CD4-positive, alpha-beta T cell (primary cell): Measurements from ENCODE around the gene HM13. TPM values are rescaled to one million over a fixed set of nuclear protein-coding genes. Genes with fewer than 3 reads are reported as not detected.
"Not testable (repeated sequence)": the region's sequence is repeated elsewhere in the genome, so short reads cannot be mapped to it uniquely, and the experiment has no call there.

ENCODE experiments used
- ATAC-seq: fragments of 200-7000 bp; cut with Tn5 transposase; one replicate; pipeline ENCODE4 v1.10.0; 2022; ENCODE audit warnings: mild to moderate bottlenecking; ENCODE audit not compliant: poor library complexity
- CTCF ChIA-PET: fragments of 350-600 bp; sonication (Branson Sonifier 250); formaldehyde crosslinking; loops from one replicate; lab custom pipeline; 2021; ENCODE audit warnings: antibody characterized with exemption, inconsistent platforms; lab: Charles Lee
- POLR2A ChIA-PET: fragments of 350-600 bp; sonication (Branson Sonifier 250); formaldehyde crosslinking; loops from one replicate; lab custom pipeline; 2021; ENCODE audit warnings: antibody characterized with exemption, inconsistent platforms; lab: Charles Lee
- DNase-seq, 14 experiments: peaks; one replicate each; pipeline ENCODE4 v3.0.0-alpha.2; 2013 to 2020; ENCODE audit warnings: mixed read lengths in 2 of 14
- H3K27ac ChIP-seq, 2 donors: one replicate each; pipeline versions ENCODE4 v1.5.1 to v1.7.0; 2013; ENCODE audit warnings: low read length in 2 of 2, low read depth in 1 of 2, mild to moderate bottlenecking in 1 of 2
- H3K27me3 ChIP-seq, 2 experiments: 1 replicate in 1 of 2; 2 replicates in 1 of 2; pipeline versions ENCODE4 v1.6.1 to v1.7.0; 2013; ENCODE audit warnings: low read length in 2 of 2, control low read depth in 1 of 2, mild to moderate bottlenecking in 1 of 2, moderate library complexity in 1 of 2; ENCODE audit not compliant: insufficient read depth in 2 of 2, control insufficient read depth in 1 of 2
- H3K36me3 ChIP-seq: one replicate; pipeline ENCODE4 v1.6.1; 2013; ENCODE audit warnings: low read length, control low read depth; ENCODE audit not compliant: insufficient read depth
- H3K4me1 ChIP-seq: one replicate; pipeline ENCODE4 v1.6.1; 2013; ENCODE audit warnings: low read length, control low read depth; ENCODE audit not compliant: insufficient read depth
- H3K4me3 ChIP-seq: one replicate; pipeline ENCODE4 v1.5.1; 2013; ENCODE audit warnings: mild to moderate bottlenecking, low read length, moderate library complexity
- H3K9me3 ChIP-seq, 2 experiments: 1 replicate in 1 of 2; 2 replicates in 1 of 2; pipeline versions ENCODE4 v1.6.1 to v1.7.0; 2013; ENCODE audit warnings: low read length in 2 of 2, mild to moderate bottlenecking in 2 of 2, control low read depth in 1 of 2, moderate library complexity in 1 of 2; ENCODE audit not compliant: control insufficient read depth in 1 of 2, insufficient read depth in 1 of 2
- H3K27ac Mint-ChIP-seq: one replicate; pipeline ENCODE4 v1.8.0; 2020; ENCODE audit warnings: mixed read lengths
- H3K27me3 Mint-ChIP-seq: one replicate; pipeline ENCODE4 v1.8.0; 2021; ENCODE audit warnings: mixed read lengths
- H3K36me3 Mint-ChIP-seq: one replicate; pipeline ENCODE4 v1.8.0; 2021; ENCODE audit warnings: low read depth, mixed read lengths
- H3K4me1 Mint-ChIP-seq: one replicate; pipeline ENCODE4 v1.8.0; 2021; ENCODE audit warnings: low read depth, mixed read lengths
- H3K4me3 Mint-ChIP-seq: one replicate; pipeline ENCODE4 v1.8.0; 2020; ENCODE audit warnings: mild to moderate bottlenecking, mixed read lengths
- H3K9me3 Mint-ChIP-seq: one replicate; pipeline ENCODE4 v1.8.0; 2020; ENCODE audit warnings: mixed read lengths
- intact Hi-C, 2 experiments: fragments of 100-400 bp; cut with DNase I in 1 of 2; cut with micrococcal nuclease in 1 of 2; formaldehyde crosslinking; loops; one replicate each; pipeline versions ENCODE4 v1.15.1 to v1.9.0; 2023 to 2025; cut with DNase I, micrococcal nuclease
- total RNA-seq, 174 experiments: library from RNA in 2 of 174; stranded (reverse) in 2 of 174; gene quantifications; one replicate each; pipeline ENCODE4 v1.2.3 and lab custom pipeline; 2021 to 2026
- TF ChIP-seq, protein P1 (sequence below): fragments of 200-600 bp; IDR thresholded peaks from one replicate; pipeline ENCODE4 v1.8.0; 2022; ENCODE audit warnings: antibody characterized with exemption, mild to moderate bottlenecking

HM13 gene
- total RNA-seq, 2 experiments from 2014 or later = 97.8 to 113 TPM

DNA sequence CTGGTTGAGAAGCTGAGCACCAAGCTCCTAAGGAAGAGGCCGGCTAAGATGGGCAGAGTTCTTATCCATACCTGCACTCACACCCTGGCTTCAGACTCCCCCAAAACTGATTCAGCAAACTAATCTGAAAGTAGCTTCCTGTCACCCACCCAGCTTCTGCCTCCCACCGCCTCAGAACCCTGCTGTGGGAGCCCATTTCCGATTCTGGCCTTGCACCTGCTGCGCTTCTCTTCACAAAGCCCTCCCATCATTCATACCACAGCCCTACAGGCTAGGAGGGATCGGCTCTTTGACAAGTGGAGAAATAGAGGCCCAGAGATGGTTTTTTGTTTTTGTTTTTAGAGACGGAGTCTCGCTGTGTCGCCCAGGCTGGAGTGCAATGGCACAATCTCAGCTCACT is 28.7 kb downstream of the HM13 start:
- ATAC-seq (no peak), DNase-seq (no peak)
- intact Hi-C loops = no loop called here
- ChIA-PET CTCF (interaction anchor here (1.6 to 2.4 kb wide), 2 partner anchors 11 to 70 kb away, joined by 5 to 8 read pairs; no protein-coding TSS in a partner anchor), POLR2A (no interaction called here)
- Histone ChIP-seq H3K9me3 (no peaks in the 10 kb centered on the region), H3K27me3 (no peaks in the 10 kb centered on the region), H3K4me1 (peaks cover 16% of the 10 kb centered on the region), H3K27ac (no peak overlapping the region), H3K4me3 (no peak overlapping the region), H3K36me3 (peaks cover 59% of the 10 kb centered on the region)
- H3K36me3 Mint-ChIP-seq = peaks cover 85% of the 10 kb centered on the region
- H3K4me1 Mint-ChIP-seq = peaks cover 21% of the 10 kb centered on the region
- TF ChIP-seq, protein P1, sequence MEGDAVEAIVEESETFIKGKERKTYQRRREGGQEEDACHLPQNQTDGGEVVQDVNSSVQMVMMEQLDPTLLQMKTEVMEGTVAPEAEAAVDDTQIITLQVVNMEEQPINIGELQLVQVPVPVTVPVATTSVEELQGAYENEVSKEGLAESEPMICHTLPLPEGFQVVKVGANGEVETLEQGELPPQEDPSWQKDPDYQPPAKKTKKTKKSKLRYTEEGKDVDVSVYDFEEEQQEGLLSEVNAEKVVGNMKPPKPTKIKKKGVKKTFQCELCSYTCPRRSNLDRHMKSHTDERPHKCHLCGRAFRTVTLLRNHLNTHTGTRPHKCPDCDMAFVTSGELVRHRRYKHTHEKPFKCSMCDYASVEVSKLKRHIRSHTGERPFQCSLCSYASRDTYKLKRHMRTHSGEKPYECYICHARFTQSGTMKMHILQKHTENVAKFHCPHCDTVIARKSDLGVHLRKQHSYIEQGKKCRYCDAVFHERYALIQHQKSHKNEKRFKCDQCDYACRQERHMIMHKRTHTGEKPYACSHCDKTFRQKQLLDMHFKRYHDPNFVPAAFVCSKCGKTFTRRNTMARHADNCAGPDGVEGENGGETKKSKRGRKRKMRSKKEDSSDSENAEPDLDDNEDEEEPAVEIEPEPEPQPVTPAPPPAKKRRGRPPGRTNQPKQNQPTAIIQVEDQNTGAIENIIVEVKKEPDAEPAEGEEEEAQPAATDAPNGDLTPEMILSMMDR = no peak
- no peaks in the 10 kb centered on the region for H3K27me3 Mint-ChIP-seq
- H3K27ac Mint-ChIP-seq = peak overlapping the region; percentile 63
- no peaks in the 10 kb centered on the region for H3K9me3 Mint-ChIP-seq
- H3K4me3 Mint-ChIP-seq = no peak overlapping the region

DNA sequence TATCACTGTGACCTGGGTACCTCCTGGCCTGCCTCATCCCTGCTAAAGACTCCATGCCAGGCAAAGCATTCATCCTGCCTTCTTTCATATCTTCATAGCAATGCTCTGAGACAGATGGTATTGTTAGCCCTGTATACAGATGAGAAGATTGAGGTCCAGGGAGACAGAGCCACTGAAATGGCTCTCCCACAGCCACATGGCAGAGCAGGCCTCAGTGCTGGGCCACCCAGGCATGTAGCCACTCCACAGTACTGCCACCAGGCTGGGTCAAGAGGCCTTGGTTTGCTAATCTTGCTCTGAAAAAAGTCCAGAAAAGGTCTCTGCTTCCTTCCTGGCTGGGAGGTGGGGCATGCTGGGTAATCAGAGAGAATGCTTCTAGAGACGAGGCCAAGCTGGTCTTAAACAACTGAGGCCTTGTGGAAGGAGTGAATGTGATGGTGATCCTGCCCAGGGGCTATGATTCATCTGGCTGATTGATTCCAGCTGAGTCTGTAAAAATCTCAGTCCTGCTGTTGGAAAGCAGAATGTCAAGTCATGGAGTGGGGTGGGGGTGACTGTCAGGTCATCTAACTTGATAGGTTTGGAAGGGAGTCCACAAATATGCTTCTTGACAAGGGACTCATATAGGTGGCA is 29.8 kb downstream of the HM13 start:
- Histone ChIP-seq H3K27ac (no peak overlapping the region), H3K9me3 (no peaks in the 10 kb centered on the region), H3K4me3 (no peak overlapping the region), H3K27me3 (no peaks in the 10 kb centered on the region), H3K36me3 (peaks cover 56% of the 10 kb centered on the region), H3K4me1 (peaks cover 27% of the 10 kb centered on the region)
- DNase-seq (no peak), ATAC-seq (no peak)
- peak overlapping the region; percentile 55 for H3K27ac Mint-ChIP-seq
- ChIA-PET POLR2A (no interaction called here), CTCF (interaction anchor here (0.9 kb wide), 1 partner anchor 69 kb away, joined by 3 read pairs; no protein-coding TSS in a partner anchor)
- intact Hi-C loops = no loop called here
- no peaks in the 10 kb centered on the region for H3K27me3 Mint-ChIP-seq
- TF ChIP-seq, protein P1 = no peak
- peaks cover 85% of the 10 kb centered on the region for H3K36me3 Mint-ChIP-seq
- H3K4me1 Mint-ChIP-seq = peaks cover 28% of the 10 kb centered on the region
- no peak overlapping the region for H3K4me3 Mint-ChIP-seq
- no peaks in the 10 kb centered on the region for H3K9me3 Mint-ChIP-seq

DNA sequence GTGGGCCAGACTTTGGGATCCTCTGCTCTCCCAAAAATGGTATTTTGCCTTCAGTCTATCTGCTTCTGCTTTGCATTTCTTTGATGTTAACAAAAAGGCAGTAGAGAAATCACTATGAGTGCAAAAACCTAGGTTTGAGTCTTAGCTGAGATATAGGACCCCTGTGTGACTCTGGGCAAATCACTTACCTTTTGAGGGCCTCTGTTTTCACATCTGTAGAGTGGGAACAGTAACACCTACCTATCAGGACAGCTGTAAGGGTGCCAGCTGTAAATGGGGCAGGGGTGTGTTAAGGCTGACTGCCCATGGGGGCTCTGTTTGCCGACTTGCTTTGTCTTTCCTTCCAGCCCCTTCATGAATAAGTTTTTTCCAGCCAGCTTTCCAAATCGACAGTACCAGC is 30.4 kb downstream of the HM13 start:
- no peak for ATAC-seq
- Mint-ChIP-seq H3K36me3 (peaks cover 85% of the 10 kb centered on the region), H3K4me1 (peaks cover 26% of the 10 kb centered on the region), H3K4me3 (no peak overlapping the region), H3K9me3 (no peaks in the 10 kb centered on the region), H3K27ac (peak overlapping the region; percentile 55), H3K27me3 (no peaks in the 10 kb centered on the region)
- ChIA-PET POLR2A (no interaction called here), CTCF (interaction anchor here (0.9 kb wide), 1 partner anchor 68 kb away, joined by 3 read pairs; no protein-coding TSS in a partner anchor)
- no peaks in the 10 kb centered on the region for H3K9me3 ChIP-seq
- H3K4me3 ChIP-seq = no peak overlapping the region
- no peak for DNase-seq
- no peak overlapping the region for H3K27ac ChIP-seq
- H3K4me1 ChIP-seq = peaks cover 28% of the 10 kb centered on the region
- TF ChIP-seq, protein P1 = no peak
- intact Hi-C loops = no loop called here
- H3K27me3 ChIP-seq = no peaks in the 10 kb centered on the region
- H3K36me3 ChIP-seq = peaks cover 58% of the 10 kb centered on the region

DNA sequence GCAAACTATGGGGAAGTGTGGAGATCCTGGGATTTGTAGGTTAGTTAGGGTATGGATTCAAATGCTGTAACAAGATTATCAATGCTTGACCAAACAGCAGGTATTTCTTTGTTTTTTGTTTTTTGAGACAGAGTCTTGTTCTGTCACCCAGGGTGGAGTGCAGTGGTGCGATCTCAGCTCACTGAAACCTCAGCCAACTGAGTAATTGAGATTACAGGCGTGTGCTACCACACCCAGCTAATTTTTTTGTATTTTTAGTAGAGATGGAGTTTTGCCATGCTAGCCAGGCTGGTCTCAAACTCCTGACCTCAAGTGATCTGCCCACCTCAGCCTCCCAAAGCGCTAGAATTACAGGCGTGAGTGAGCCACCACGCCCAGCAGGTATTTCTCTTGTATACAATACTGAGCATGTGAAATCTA is 31.4 kb downstream of the HM13 start:
- CTCF ChIA-PET, ATAC-seq, H3K27me3 ChIP-seq, H3K9me3 ChIP-seq, H3K27me3 Mint-ChIP-seq, DNase-seq, H3K4me3 ChIP-seq, H3K27ac ChIP-seq, H3K9me3 Mint-ChIP-seq, POLR2A ChIA-PET: not testable (repeated sequence)
- H3K4me1 ChIP-seq = peaks cover 28% of the 10 kb centered on the region
- intact Hi-C loops = loop anchor here in 1 of 2 experiments (5.0 kb wide), 1 partner anchor 33 kb away; the partner anchor contains the start of gene HM13
- H3K4me1 Mint-ChIP-seq = peaks cover 26% of the 10 kb centered on the region
- H3K27ac Mint-ChIP-seq = peak overlapping the region; percentile 43
- H3K36me3 Mint-ChIP-seq = peaks cover 85% of the 10 kb centered on the region
- H3K4me3 Mint-ChIP-seq = peak overlapping the region; percentile 46
- peaks cover 57% of the 10 kb centered on the region for H3K36me3 ChIP-seq
